ENCODE measurements around the gene MUC5AC.
"Not testable (repeated sequence)": the region's sequence is repeated elsewhere in the genome, so short reads cannot be mapped to it uniquely, and the experiment has no call there.

Gene MUC5AC, protein sequence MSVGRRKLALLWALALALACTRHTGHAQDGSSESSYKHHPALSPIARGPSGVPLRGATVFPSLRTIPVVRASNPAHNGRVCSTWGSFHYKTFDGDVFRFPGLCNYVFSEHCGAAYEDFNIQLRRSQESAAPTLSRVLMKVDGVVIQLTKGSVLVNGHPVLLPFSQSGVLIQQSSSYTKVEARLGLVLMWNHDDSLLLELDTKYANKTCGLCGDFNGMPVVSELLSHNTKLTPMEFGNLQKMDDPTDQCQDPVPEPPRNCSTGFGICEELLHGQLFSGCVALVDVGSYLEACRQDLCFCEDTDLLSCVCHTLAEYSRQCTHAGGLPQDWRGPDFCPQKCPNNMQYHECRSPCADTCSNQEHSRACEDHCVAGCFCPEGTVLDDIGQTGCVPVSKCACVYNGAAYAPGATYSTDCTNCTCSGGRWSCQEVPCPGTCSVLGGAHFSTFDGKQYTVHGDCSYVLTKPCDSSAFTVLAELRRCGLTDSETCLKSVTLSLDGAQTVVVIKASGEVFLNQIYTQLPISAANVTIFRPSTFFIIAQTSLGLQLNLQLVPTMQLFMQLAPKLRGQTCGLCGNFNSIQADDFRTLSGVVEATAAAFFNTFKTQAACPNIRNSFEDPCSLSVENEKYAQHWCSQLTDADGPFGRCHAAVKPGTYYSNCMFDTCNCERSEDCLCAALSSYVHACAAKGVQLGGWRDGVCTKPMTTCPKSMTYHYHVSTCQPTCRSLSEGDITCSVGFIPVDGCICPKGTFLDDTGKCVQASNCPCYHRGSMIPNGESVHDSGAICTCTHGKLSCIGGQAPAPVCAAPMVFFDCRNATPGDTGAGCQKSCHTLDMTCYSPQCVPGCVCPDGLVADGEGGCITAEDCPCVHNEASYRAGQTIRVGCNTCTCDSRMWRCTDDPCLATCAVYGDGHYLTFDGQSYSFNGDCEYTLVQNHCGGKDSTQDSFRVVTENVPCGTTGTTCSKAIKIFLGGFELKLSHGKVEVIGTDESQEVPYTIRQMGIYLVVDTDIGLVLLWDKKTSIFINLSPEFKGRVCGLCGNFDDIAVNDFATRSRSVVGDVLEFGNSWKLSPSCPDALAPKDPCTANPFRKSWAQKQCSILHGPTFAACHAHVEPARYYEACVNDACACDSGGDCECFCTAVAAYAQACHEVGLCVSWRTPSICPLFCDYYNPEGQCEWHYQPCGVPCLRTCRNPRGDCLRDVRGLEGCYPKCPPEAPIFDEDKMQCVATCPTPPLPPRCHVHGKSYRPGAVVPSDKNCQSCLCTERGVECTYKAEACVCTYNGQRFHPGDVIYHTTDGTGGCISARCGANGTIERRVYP (N-terminal part only)

GRCh38 chr11:1157645-1158591, at the start of gene MUC5AC:
MUC5AC (plus strand) TSS chr11:1157953; CDS start chr11:1158000, 47 bp downstream.
- DNase-seq: peak; percentile 11 to 70

DNA sequence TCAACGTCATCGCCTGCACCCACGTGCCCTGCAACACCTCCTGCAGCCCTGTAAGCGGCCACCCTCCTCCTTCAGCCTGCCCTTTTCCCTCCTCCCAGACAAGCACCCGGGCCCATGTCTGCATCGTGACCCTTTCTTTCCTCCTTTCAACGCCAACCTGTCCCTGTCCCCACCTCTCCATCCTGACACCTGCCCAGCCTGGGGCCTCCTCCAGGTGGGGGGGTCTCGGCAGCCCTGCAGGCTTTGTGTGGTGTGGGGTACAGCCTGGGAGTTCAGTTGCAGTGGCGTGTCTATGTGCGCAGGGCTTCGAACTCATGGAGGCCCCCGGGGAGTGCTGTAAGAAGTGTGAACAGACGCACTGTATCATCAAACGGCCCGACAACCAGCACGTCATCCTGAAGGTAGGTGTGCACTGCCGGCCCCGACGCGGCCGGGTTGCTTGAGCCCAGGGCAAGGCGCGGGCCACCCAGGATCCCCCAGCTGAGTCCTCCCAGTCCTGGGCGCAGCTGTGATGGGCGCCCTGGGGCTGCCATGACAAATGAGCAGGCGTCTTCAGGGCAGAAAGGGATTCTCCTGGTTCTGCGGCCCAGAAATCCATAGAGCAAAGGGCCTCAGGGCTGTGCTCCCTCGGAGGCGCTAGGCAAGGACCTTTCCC, 49.4 kb upstream of the MUC5AC start:
- no peak for DNase-seq

DNA sequence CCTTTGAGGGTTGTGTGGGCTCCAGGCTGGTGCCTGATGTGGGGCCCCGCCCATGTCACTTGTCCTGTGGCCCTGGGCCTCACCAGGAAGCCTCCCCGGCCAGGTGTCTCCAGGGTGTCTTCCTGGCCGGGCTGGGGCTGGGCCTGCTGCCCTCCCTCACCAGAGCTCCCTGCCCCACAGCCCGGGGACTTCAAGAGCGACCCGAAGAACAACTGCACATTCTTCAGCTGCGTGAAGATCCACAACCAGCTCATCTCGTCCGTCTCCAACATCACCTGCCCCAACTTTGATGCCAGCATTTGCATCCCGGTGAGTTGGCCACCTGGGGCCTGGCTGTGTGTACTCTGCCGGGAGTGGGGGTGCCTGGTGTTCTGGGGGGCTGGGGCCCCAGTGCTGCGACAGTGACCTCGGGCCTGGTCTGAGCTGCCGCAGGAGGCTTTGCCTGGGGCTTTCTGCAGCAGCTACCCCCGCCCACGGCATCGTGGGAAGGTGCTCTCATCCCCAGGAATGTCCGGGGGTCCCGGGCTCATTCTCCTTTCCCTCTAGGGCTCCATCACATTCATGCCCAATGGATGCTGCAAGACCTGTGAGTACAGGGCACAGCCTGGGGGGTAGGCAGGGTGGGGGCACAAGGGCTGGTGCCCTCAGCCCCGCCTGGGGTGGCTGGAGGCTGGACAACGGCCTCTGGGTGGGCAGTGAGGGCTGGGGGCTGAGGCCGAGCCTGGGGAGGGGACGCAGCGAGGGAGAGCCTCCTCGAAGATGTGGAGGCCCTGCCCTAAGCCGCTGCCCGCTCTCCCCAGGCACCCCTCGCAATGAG, 48.4 kb upstream of the MUC5AC start:
- DNase-seq: no peak

GRCh38 chr11:1109918-1110705, 47.6 kb upstream of the MUC5AC start:
- no peak for DNase-seq

GRCh38 chr11:1111545-1112212, 46.1 kb upstream of the MUC5AC start:
- DNase-seq: no peak

DNA sequence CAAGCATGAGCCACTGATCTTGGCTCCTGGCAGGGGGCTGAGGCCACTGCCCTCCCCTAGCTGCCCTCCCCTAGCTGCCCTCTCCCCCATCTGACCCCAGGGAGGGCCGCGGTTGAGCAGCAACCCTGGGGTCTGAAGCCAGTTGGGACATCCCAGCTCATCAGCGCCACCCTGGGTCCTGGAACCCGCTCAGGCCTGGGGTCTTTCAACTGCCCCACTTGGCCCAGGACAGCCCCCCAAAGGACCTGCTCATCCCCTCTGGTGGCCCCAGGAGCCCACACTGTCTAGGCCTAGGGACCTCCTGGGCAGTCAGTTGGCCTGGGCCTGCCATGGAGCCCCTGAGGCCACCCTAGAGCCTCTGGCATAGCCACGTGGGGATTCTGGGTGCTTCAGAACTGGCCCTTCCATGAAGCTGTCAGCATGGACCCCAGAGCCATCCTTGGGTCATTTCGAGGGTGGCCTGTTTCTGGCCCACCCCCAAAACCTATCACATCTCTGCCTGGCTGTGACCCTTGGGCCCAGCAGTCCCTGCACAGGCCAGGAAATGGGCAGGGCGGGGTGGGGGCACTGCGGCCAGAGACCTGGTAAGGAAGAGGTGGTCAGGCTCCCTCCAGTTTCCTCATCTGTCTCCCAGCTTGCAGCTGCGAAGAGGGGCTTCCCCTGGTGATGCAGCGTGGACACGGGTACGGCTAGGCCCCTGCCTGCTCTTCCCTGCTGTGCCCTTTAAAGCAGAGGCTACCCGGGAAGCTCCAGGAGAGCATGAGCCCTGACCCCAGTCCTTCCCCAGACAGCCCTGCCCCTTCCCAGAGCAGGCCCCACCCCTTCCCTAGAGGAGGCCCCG, 45.2 kb upstream of the MUC5AC start:
- no peak for DNase-seq

DNA sequence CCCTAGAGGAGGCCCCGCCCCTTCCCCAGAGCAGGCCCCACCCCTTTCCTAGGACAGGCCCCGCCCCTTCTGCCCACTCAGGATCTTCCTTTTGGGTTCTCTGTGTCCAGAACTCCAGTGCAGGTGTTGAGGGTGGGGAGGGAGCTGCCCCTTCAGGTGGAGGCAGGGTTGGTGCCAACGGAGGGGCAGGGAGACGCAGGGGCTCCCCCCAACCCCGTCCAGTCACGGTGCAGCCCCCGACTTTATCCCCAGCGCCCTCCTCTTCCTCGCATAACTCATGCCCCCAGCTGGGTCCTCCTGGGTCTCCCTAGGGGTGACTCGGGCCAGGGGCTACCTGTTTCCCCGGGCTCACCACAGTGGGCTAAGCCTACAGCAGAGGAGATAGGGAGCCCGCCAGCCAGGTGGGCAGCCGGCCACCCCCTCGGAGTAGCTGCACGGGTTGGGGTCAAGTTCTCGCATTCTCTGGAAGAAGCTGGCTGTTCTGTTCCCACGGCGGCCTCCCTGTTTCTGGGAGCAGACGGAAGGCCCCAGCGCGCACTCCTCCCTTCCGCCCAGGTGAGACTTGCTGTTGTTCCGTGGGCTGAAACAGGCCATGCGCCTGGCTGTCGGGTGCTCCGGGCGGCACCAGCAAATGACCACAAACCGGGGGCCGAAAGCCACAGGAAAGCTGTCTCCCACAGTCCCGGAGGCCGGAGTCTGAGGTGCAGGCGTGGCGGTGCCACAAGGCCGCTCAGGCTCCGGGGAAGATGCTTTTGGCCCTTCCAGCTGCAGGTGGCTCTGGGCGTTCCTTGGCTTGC, 44.1 kb upstream of the MUC5AC start:
- no peak for DNase-seq

- not testable (repeated sequence) for DNase-seq
These were observed 42.5 kb upstream of the MUC5AC start for GRCh38 chr11:1115292-1115691.

DNA sequence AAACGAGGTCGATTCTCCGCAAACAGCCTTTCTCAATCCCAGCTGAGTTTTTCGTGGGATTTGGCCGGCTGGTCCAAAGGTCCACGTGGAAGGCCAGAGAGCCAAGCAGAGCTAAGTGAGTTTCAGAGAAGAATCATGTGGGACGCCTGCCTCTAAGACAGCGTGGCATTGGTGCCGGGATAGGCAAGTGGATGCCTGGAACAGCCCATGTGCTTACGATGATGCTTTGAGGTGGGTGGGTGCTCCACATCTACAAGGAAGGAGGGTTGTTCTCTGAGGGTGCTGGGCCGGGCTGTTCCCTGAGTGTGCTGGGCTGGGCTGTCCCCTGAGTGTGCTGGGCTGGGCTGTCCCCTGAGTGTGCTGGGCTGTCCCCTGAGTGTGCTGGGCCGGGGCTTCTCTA, 41.6 kb upstream of the MUC5AC start:
- no peak for DNase-seq

DNA sequence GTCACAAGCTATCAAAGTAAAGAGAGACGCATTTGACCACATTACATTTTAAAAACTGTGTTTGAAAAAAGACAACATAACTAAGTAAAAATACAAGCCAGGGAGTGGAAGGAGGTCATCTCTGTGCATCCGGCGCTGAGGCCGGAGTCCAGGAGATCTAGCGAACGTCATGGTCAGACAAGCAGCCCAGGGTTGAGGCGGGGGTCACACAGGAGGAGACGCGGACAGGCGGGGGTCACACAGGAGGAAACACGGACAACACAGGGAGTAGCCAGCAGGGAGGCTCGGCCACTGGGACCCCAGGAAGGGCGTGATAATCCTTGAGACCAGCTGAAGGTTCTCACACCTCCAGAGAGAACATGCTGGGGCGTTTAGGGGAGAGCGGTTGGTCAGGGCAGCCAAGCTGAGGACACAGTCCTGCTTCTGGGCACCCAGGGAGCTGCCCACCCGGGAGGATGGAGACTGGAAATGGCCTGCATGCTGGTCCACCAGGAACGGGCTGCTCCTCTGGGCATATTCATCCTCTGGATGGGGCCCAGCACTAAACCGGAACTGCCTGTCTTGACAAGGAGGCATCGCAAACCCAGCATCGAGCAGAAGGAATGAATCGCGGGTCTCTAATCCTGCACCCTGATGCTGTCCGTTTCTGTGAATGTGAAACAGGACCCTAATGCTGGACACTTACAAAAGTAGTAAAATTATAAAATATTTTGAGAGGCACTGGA, 40.9 kb upstream of the MUC5AC start:
- no peak for DNase-seq

- no peak for DNase-seq
These were observed 39.8 kb upstream of the MUC5AC start for GRCh38 chr11:1117992-1118391.

DNA sequence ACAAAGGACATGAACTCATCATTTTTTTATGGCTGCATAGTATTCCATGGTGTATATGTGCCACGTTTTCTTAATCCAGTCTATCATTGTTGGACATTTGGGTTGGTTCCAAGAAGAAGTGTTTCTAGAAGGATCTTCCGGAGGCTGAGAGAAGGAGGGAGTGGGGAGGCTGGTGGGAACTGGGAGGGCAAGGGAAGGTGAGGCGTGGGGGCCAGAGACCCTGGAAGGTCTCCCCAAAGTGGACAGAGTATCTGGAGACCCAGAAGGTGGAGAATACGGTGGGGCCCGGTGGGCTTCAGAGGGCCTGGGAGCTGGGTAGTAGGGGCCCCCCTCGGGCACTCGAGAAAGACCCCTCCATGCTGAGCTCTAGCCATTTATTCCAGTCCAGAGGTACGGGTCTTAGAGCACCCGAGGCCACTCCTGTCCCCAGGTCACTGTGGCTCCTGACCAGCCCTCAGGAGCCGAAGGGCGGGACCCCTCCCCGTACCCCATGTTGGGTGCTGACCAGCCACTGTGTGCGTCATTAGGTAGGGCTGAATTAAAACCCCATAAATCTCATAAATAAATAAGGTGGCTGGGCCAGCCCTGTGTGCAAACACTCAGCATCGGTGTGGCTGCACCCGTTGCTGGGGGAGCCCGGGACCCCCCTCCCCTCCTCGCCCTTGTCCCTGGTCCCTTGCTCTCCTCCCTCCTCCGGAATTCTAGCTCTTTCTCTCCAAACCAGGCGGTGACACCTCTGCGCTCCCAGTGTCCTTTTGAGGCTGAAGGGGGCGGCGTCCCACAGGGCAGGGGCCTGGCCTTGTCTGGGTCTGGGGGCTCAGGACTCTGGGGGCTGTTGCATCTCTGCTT, 38.8 kb upstream of the MUC5AC start:
- DNase-seq: no peak

DNA sequence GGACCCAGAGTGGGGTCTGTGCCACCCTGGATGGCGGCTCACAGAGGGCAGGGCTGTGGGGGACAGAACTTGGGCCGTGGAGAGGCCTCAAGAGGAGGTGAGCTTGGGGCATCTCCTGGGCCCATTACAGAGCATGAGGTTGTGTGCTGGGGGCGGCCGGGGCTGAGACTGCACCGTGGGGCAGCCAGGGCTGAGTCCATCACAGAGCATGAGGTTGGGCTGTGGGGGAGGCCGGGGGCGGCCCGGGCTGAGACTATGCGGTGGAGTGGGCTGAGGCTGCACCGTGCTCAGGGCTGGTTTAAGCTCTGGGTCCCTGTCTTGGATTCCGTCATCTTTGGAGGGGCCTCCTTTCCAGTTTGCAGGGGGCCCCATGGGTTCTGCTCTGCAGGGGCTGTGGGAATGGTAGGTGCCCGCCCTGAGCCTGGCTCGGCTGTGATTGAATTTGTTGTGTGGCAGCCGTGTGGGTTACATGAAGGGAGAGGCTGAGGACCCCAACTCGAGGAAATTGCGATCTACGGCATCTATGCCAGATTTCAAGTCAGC, 38.1 kb upstream of the MUC5AC start:
- no peak for DNase-seq

DNA sequence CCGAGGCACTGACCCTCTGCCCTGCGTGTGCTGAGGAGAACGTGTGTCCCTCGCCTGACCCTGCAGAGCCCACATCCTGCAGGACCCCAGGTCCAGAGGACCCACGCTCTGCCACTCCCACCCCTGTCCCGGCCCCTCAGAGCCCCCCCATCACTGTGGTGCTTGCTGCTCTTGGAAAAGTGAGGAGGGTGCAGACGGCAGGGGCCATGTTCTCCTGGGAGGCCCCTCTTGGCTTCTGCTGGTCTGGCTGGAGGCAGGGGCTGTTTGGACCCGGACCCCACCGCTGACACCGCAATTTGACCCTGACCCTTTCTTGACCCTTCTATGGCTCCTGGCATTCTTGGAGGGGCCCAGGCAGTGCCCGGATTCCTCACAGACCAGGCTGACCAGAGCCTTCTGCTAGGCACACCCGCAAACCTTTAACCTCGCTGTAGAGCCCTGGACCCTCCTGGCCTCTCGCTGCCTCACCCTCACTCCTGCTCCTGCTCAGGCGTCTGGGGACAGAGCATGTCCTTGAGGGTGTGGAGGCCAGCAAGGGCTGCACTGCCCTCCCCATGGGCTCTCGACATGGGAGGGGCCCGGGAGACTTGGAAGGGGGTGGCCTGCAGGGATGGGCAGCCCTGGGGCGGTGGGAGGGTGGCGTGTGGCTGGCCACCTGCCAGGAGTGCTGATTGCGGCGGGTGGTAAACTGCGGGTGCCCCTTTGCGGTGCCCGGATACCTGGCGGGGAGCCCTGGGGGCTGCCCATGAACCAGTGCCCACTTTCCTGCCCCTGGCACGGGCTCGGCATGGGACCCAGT, 37.0 kb upstream of the MUC5AC start:
- no peak for DNase-seq
